Nephron progenitor cell (in vitro differentiated cells): ENCODE measurements around the gene KCNJ14.
"Not testable (repeated sequence)": the region's sequence is repeated elsewhere in the genome, so short reads cannot be mapped to it uniquely, and the experiment has no call there.

Experiments used
- DNase-seq: peaks from one replicate; pipeline ENCODE4 v3.0.0; 2021
- H3K27ac Mint-ChIP-seq: 2 replicates; pipeline ENCODE4 v1.8.0; 2021; ENCODE audit warnings: mild to moderate bottlenecking, moderate library complexity, mixed read lengths
- H3K27me3 Mint-ChIP-seq: 2 replicates; pipeline ENCODE4 v1.8.0; 2021; ENCODE audit warnings: mild to moderate bottlenecking, low read depth, mixed read lengths; ENCODE audit not compliant: poor library complexity
- H3K36me3 Mint-ChIP-seq: 2 replicates; pipeline ENCODE4 v1.8.0; 2021; ENCODE audit warnings: low read depth, mixed read lengths
- H3K4me1 Mint-ChIP-seq: 2 replicates; pipeline ENCODE4 v1.8.0; 2021; ENCODE audit warnings: mixed read lengths
- H3K4me3 Mint-ChIP-seq: 2 replicates; pipeline ENCODE4 v1.8.0; 2021; ENCODE audit warnings: mild to moderate bottlenecking, moderate library complexity, mixed read lengths
- H3K9me3 Mint-ChIP-seq: 2 replicates; pipeline ENCODE4 v1.8.0; 2021; ENCODE audit warnings: mild to moderate bottlenecking, moderate library complexity, mixed read lengths
- CTCF ChIP-seq: fragments of 200-600 bp; sonication (generic); IDR thresholded peaks from 2 replicates; pipeline ENCODE4 v1.5.0; 2021; ENCODE audit warnings: antibody characterized with exemption

The KCNJ14 gene

DNA sequence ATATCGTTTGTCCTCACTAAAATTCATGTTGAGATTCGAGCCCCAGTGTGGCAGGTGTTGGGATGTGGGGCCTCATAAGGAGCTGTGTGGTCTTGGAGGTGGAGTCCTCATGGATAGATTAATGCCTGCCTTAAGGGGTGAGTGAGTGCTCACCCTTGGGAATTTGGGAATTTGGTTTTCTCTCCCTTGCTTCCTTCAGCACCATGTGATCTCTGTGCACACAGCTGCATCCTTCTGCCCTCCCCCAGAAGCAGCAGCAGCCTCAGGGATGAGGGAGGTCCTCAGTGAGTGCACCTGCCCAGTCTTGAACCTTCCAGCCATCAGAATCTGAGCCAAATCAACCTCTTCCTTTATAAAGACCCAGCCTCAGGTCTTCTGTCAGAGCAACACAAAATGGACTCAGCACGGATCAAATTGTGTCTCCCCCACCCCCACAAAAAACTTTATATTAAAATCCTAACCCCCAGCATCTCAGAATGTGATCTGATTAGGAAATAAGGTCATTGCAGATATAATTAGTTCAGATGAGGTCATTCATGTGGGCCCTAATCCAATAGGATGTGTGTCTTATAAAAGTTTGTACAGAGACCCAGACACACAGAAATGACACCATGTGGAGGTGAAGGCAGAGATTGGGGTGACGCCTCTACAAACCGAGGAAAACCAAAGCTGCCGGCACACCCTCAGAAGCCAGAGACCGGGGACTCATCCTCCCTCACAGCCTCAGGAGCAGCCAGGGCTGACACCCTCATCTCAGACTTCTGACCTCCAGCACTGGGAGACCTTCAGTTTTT, 26.7 kb downstream of the KCNJ14 start:
- Mint-ChIP-seq H3K36me3 (peaks cover 46% of the 10 kb centered on the region), H3K9me3 (no peaks in the 10 kb centered on the region), H3K4me1 (peaks cover 57% of the 10 kb centered on the region), H3K27me3 (peaks cover 9% of the 10 kb centered on the region), H3K27ac (peak overlapping the region; percentile 92), H3K4me3 (no peak overlapping the region)
- no peak for TF ChIP-seq CTCF
- no peak for DNase-seq

DNA sequence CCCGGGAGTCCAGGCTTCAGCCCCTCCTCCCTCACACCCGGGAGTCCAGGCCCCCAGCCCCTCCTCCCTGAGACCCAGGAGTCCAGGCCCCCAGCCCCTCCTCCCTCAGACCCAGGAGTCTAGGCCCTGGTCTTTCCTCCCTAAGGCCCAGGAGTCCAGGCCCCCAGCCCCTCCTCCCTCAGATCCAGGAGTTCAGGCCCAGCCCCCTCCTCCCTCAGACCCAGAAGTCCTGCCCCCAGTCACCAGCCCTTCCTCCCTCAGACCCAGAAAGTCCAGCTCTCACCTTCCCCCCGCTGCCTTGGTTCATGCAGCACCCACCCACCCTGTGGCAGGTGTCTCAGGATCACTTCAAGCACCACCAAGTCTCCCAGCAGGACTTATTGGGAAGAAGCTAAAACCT, 27.9 kb downstream of the KCNJ14 start:
- H3K4me1 Mint-ChIP-seq = peaks cover 63% of the 10 kb centered on the region
- no peaks in the 10 kb centered on the region for H3K9me3 Mint-ChIP-seq
- H3K36me3 Mint-ChIP-seq = peaks cover 50% of the 10 kb centered on the region
- H3K27ac Mint-ChIP-seq = peak overlapping the region; percentile 16
- no peak for DNase-seq
- H3K4me3 Mint-ChIP-seq = no peak overlapping the region
- no peak for TF ChIP-seq CTCF
- H3K27me3 Mint-ChIP-seq = peaks cover 16% of the 10 kb centered on the region

- H3K27me3 Mint-ChIP-seq = peaks cover 14% of the 10 kb centered on the region
- peaks cover 61% of the 10 kb centered on the region for H3K4me1 Mint-ChIP-seq
- H3K36me3 Mint-ChIP-seq = peaks cover 46% of the 10 kb centered on the region
- TF ChIP-seq CTCF = no peak
- H3K27ac Mint-ChIP-seq = peak overlapping the region; percentile 89
- no peak for DNase-seq
- no peaks in the 10 kb centered on the region for H3K9me3 Mint-ChIP-seq
- no peak overlapping the region for H3K4me3 Mint-ChIP-seq
Observed at GRCh38 chr19:48484247-48484893, 29.0 kb downstream of the KCNJ14 start.

- peak overlapping the region; percentile 69 for H3K27ac Mint-ChIP-seq
- peaks cover 17% of the 10 kb centered on the region for H3K27me3 Mint-ChIP-seq
- H3K4me1 Mint-ChIP-seq = peaks cover 60% of the 10 kb centered on the region
- DNase-seq = no peak
- H3K9me3 Mint-ChIP-seq = no peaks in the 10 kb centered on the region
- peaks cover 39% of the 10 kb centered on the region for H3K36me3 Mint-ChIP-seq
- no peak overlapping the region for H3K4me3 Mint-ChIP-seq
- no peak for TF ChIP-seq CTCF
Observed at GRCh38 chr19:48484931-48485612, 29.7 kb downstream of the KCNJ14 start.

DNA sequence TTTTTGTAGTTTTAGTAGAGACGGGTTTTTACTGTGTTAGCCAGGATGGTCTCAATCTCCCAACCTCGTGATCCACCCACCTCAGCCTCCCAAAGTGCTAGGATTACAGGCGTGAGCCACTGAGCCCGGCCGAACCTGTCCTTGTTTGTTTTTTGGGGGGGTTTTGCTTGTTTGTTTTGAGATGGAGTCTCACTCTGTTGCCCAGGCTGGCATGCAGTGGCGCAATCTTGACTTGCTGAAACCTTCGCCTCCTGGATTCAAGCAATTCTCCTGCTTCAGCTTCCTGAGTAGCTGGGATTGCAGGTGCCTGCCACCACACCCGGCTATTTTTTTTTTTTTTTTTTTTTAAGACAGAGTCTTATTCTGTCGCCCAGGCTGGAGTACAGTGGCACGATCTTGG, 31.3 kb downstream of the KCNJ14 start:
- peak overlapping the region; percentile 78 for H3K27ac Mint-ChIP-seq
- not testable (repeated sequence) for DNase-seq, H3K4me3 Mint-ChIP-seq, H3K9me3 Mint-ChIP-seq
- H3K27me3 Mint-ChIP-seq = peaks cover 22% of the 10 kb centered on the region
- H3K36me3 Mint-ChIP-seq = peaks cover 26% of the 10 kb centered on the region
- peaks cover 60% of the 10 kb centered on the region for H3K4me1 Mint-ChIP-seq

- Mint-ChIP-seq H3K4me1 (peaks cover 61% of the 10 kb centered on the region), H3K36me3 (peaks cover 21% of the 10 kb centered on the region), H3K4me3 (no peak overlapping the region), H3K27me3 (peaks cover 28% of the 10 kb centered on the region), H3K27ac (no peak overlapping the region), H3K9me3 (no peaks in the 10 kb centered on the region)
- no peak for DNase-seq
- no peak for TF ChIP-seq CTCF
Observed at GRCh38 chr19:48487544-48487943, 32.2 kb downstream of the KCNJ14 start.
